H9 (cell line): ENCODE data around the gene AIFM1. TPM values are rescaled to one million over a fixed set of nuclear protein-coding genes. Genes with fewer than 3 reads are reported as not detected.
A peak's percentile ranks its signal among the peaks of the same experiment; 100 is the strongest.

Source experiments
- DNase-seq: peaks from one replicate; pipeline ENCODE4 v3.0.0-alpha.2; 2017
- H2AFZ ChIP-seq: one replicate; pipeline ENCODE4 v1.6.1; 2013; ENCODE audit warnings: mild to moderate bottlenecking, low read length, control low read depth, moderate library complexity
- H2AK5ac ChIP-seq: 2 replicates; pipeline ENCODE4 v1.6.1; 2013; ENCODE audit warnings: low read length, control low read depth, mixed read lengths; ENCODE audit not compliant: insufficient read length
- H2BK120ac ChIP-seq: one replicate; pipeline ENCODE4 v1.6.1; 2013; ENCODE audit warnings: low read depth, mild to moderate bottlenecking, low read length, control low read depth, inconsistent platforms; ENCODE audit not compliant: poor library complexity, severe bottlenecking
- H2BK12ac ChIP-seq: 2 replicates; pipeline ENCODE4 v1.6.1; 2013; ENCODE audit warnings: low read length, control low read depth, mixed read lengths, low read depth; ENCODE audit not compliant: insufficient read length
- H2BK15ac ChIP-seq: 2 replicates; pipeline ENCODE4 v1.6.1; 2013; ENCODE audit warnings: low read depth, low read length, control low read depth
- H2BK20ac ChIP-seq: one replicate; pipeline ENCODE4 v1.6.1; 2013; ENCODE audit warnings: low read depth, mild to moderate bottlenecking, low read length, control low read depth, inconsistent platforms; ENCODE audit not compliant: poor library complexity, severe bottlenecking
- H2BK5ac ChIP-seq: 2 replicates; pipeline ENCODE4 v1.6.1; 2013; ENCODE audit warnings: low read length, control low read depth, mixed read lengths; ENCODE audit not compliant: insufficient read length
- H3K14ac ChIP-seq: 2 replicates; pipeline ENCODE4 v1.6.1; 2013; ENCODE audit warnings: low read length, control low read depth; ENCODE audit not compliant: insufficient read depth
- H3K18ac ChIP-seq: 2 replicates; pipeline ENCODE4 v1.6.1; 2013; ENCODE audit warnings: low read depth, mild to moderate bottlenecking, mixed read lengths, low read length, control low read depth; ENCODE audit not compliant: insufficient read length
- H3K23ac ChIP-seq: 2 replicates; pipeline ENCODE4 v1.6.1; 2013; ENCODE audit warnings: low read length, control low read depth, mixed read lengths, low read depth; ENCODE audit not compliant: insufficient read length
- H3K23me2 ChIP-seq: 2 replicates; pipeline ENCODE4 v1.6.1; 2013; ENCODE audit warnings: low read depth, mild to moderate bottlenecking, mixed read lengths, low read length, control low read depth; ENCODE audit not compliant: insufficient read length, poor library complexity, severe bottlenecking
- H3K27ac ChIP-seq: 2 replicates; pipeline ENCODE4 v1.5.1; 2013; ENCODE audit warnings: low read length, control low read depth, mixed read lengths, low read depth; ENCODE audit not compliant: insufficient read length
- H3K27me3 ChIP-seq: 2 replicates; pipeline ENCODE4 v1.6.1; 2013; ENCODE audit warnings: low read length, control low read depth, inconsistent platforms; ENCODE audit not compliant: insufficient read depth
- H3K4ac ChIP-seq: 2 replicates; pipeline ENCODE4 v1.6.1; 2013; ENCODE audit warnings: low read depth, mild to moderate bottlenecking, control low read depth, inconsistent platforms, low read length, moderate library complexity
- H3K4me1 ChIP-seq: 2 replicates; pipeline ENCODE4 v1.6.1; 2013; ENCODE audit warnings: low read length, control low read depth, inconsistent platforms; ENCODE audit not compliant: insufficient read depth
- H3K4me2 ChIP-seq: 2 replicates; pipeline ENCODE4 v1.6.1; 2013; ENCODE audit warnings: low read length, control low read depth, mixed read lengths; ENCODE audit not compliant: insufficient read length, insufficient read depth
- H3K56ac ChIP-seq: 2 replicates; pipeline ENCODE4 v1.6.1; 2013; ENCODE audit warnings: low read depth, mild to moderate bottlenecking, mixed read lengths, low read length, control low read depth; ENCODE audit not compliant: insufficient read length
- H3K79me1 ChIP-seq: 2 replicates; pipeline ENCODE4 v1.6.1; 2013; ENCODE audit warnings: low read depth, mild to moderate bottlenecking, moderate library complexity, low read length, control low read depth, inconsistent platforms; ENCODE audit not compliant: insufficient read depth, poor library complexity, severe bottlenecking
- H3K79me2 ChIP-seq: 2 replicates; pipeline ENCODE4 v1.6.1; 2013; ENCODE audit warnings: low read length, control low read depth, inconsistent platforms; ENCODE audit not compliant: insufficient read depth
- H3K9ac ChIP-seq: 2 replicates; pipeline ENCODE4 v1.6.1; 2013; ENCODE audit warnings: low read length, control low read depth, mixed read lengths; ENCODE audit not compliant: insufficient read length; ENCODE audit errors: extremely low read depth
- H3K9me3 ChIP-seq: one replicate; pipeline ENCODE4 v1.6.1; 2013; ENCODE audit warnings: low read depth, low read length, inconsistent platforms; ENCODE audit not compliant: control insufficient read depth
- H3T11ph ChIP-seq: one replicate; pipeline ENCODE4 v1.6.1; 2013; ENCODE audit warnings: mild to moderate bottlenecking, low read length, control low read depth, inconsistent platforms
- H4K20me1 ChIP-seq: one replicate; pipeline ENCODE4 v1.6.1; 2013; ENCODE audit not compliant: control insufficient read depth, insufficient read length, insufficient read depth
- H4K5ac ChIP-seq: 2 replicates; pipeline ENCODE4 v1.6.1; 2013; ENCODE audit warnings: low read depth, mild to moderate bottlenecking, mixed read lengths, low read length, control low read depth; ENCODE audit not compliant: insufficient read length
- H4K8ac ChIP-seq: replicated peaks from 2 replicates; pipeline ENCODE4 v1.6.1; 2013; ENCODE audit warnings: low read length, control low read depth, mixed read lengths, low read depth; ENCODE audit not compliant: insufficient read length
- H4K91ac ChIP-seq: 2 replicates; pipeline ENCODE4 v1.6.1; 2013; ENCODE audit warnings: low read depth, mild to moderate bottlenecking, moderate library complexity, mixed read lengths, low read length, control low read depth; ENCODE audit not compliant: insufficient read length
- H3K27ac Mint-ChIP-seq, 3 experiments: 2 replicates in 2 of 3; 3 replicates in 1 of 3; pipeline ENCODE4 v1.8.0; 2020 to 2021; ENCODE audit warnings: mixed read lengths in 3 of 3, mild to moderate bottlenecking in 1 of 3, moderate library complexity in 1 of 3
- H3K27me3 Mint-ChIP-seq: 2 replicates; pipeline ENCODE4 v1.8.0; 2021; ENCODE audit warnings: low read depth, mild to moderate bottlenecking, moderate library complexity, mixed read lengths
- H3K36me3 Mint-ChIP-seq, 3 experiments: 2 replicates in 2 of 3; 3 replicates in 1 of 3; pipeline ENCODE4 v1.8.0; 2020 to 2021; ENCODE audit warnings: low read depth in 3 of 3, mixed read lengths in 3 of 3; ENCODE audit not compliant: insufficient read depth in 1 of 3
- H3K4me1 Mint-ChIP-seq, 2 experiments: 2 replicates each; pipeline ENCODE4 v1.8.0; 2020; ENCODE audit warnings: mixed read lengths in 2 of 2
- H3K4me3 Mint-ChIP-seq, 2 experiments: 2 replicates in 1 of 2; 3 replicates in 1 of 2; pipeline ENCODE4 v1.8.0; 2020 to 2021; ENCODE audit warnings: mild to moderate bottlenecking in 2 of 2, mixed read lengths in 2 of 2, moderate library complexity in 1 of 2
- H3K9me3 Mint-ChIP-seq, 2 experiments: 2 replicates in 1 of 2; 3 replicates in 1 of 2; pipeline ENCODE4 v1.8.0; 2020; ENCODE audit warnings: mild to moderate bottlenecking in 2 of 2, mixed read lengths in 2 of 2, moderate library complexity in 1 of 2
- WGBS: extraction: QIAGEN DNeasy Blood & Tissue Kit; methylation state at CpG from one replicate; pipeline ENCODE4 v1.1.7; 2013; ENCODE audit warnings: missing lambda C conversion rate, low lambda C conversion rate, mixed read lengths; ENCODE audit not compliant: insufficient read length; ENCODE audit errors: extremely low coverage; 5-methylcytosine and 5-hydroxymethylcytosine counted together
- total RNA-seq: library from RNA; stranded (reverse); gene quantifications from 2 replicates; pipeline ENCODE4 v1.2.1, GENCODE V29; 2021
- TF ChIP-seq, protein P1 (sequence below): fragments of 200-600 bp; sonication (generic); conservative IDR thresholded peaks from 3 replicates; pipeline ENCODE4 v1.8.0; 2021; ENCODE audit warnings: antibody characterized with exemption, mild to moderate bottlenecking

The AIFM1 gene
- total RNA-seq, 1 experiment from 2014 or later, result 43.7 TPM

DNA sequence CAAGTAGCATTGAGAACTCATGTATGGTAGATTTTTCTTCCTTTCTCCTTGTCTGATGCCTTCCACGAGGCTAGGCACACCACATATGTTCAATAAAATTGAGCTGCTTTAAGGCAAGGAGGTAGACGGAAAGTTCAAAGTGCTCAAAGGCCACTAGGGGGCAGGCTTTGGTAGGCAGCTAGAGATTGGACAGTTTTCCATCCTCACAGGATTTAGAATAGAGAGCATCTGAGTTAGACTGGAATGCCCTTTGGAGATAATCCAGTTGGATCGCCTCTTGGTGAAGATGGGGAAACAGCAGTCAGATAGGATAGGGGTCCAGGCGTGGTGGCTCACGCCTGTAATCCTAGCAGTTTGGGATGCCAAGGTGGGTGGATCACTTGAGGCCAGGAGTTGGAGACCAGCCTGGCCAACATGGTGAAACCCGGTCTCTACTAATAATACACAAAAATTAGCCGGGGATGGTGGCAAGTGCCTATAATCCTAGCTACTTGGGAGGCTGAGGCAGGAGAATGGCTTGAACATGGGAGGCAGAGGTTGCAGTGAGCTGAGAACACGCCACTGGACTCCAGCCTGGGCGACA lies 85.7 kb downstream of the AIFM1 start:
- Histone ChIP-seq H2BK20ac (no peak overlapping the region), H2BK15ac (no peak overlapping the region), H3K4ac (no peak overlapping the region), H3K27me3 (no peaks in the 10 kb centered on the region), H3K23me2 (no peaks in the 10 kb centered on the region), H3K4me1 (0 out of 2 replicates have a peak, but pooled peaks cover 3% of the 10 kb centered on the region), H2BK5ac (no peak overlapping the region), H3K27ac (no peak overlapping the region), H3K79me1 (no peaks in the 10 kb centered on the region), H3K23ac (no peak overlapping the region), H4K5ac (no peak overlapping the region), H3K9ac (no peak overlapping the region), H3K4me2 (no peak overlapping the region), H4K8ac (no peak overlapping the region), H3K14ac (no peak overlapping the region), H2AK5ac (no peak overlapping the region), H3K9me3 (peaks cover 3% of the 10 kb centered on the region), H3K18ac (no peak overlapping the region), H2AFZ (no peak overlapping the region), H2BK120ac (no peak overlapping the region), H3T11ph (no peak overlapping the region), H4K91ac (no peak overlapping the region), H3K56ac (no peak overlapping the region), H3K79me2 (no peaks in the 10 kb centered on the region), H4K20me1 (no peaks in the 10 kb centered on the region), H2BK12ac (no peak overlapping the region)
- WGBS, result no CpG with 5 or more reads among the region's 9 CpGs
- peaks cover 10 to 35% of the 10 kb centered on the region in 2 experiments for H3K4me1 Mint-ChIP-seq
- TF ChIP-seq, protein P1, sequence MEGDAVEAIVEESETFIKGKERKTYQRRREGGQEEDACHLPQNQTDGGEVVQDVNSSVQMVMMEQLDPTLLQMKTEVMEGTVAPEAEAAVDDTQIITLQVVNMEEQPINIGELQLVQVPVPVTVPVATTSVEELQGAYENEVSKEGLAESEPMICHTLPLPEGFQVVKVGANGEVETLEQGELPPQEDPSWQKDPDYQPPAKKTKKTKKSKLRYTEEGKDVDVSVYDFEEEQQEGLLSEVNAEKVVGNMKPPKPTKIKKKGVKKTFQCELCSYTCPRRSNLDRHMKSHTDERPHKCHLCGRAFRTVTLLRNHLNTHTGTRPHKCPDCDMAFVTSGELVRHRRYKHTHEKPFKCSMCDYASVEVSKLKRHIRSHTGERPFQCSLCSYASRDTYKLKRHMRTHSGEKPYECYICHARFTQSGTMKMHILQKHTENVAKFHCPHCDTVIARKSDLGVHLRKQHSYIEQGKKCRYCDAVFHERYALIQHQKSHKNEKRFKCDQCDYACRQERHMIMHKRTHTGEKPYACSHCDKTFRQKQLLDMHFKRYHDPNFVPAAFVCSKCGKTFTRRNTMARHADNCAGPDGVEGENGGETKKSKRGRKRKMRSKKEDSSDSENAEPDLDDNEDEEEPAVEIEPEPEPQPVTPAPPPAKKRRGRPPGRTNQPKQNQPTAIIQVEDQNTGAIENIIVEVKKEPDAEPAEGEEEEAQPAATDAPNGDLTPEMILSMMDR, result peak; percentile 73
- peaks cover 0 to 2% (median 0%) of the 10 kb centered on the region in 3 experiments; a peak in 2 of 7 replicates for H3K36me3 Mint-ChIP-seq
- H3K27me3 Mint-ChIP-seq, result peaks cover 8% of the 10 kb centered on the region
- H3K9me3 Mint-ChIP-seq, result peaks cover 0 to 75% of the 10 kb centered on the region in 2 experiments; a peak in 3 of 5 replicates
- no peak overlapping the region for H3K27ac Mint-ChIP-seq
- no peak overlapping the region for H3K4me3 Mint-ChIP-seq
- no peak for DNase-seq

Other genes with a start within 250 kb of the AIFM1 start
- gene BCORL1, start 183.2 kb downstream of the AIFM1 start, total RNA-seq, result 6.1 TPM in 2 replicates
- 0.59 and 0.81 TPM in 2 replicates for gene ELF4, start 55.3 kb downstream of the AIFM1 start, total RNA-seq
- gene RAB33A, start 6.1 kb upstream of the AIFM1 start, total RNA-seq, result 0.59 and 0.92 TPM in 2 replicates
- 6.6 and 8.2 TPM in 2 replicates for gene ZNF280C, start 103.1 kb upstream of the AIFM1 start, total RNA-seq
- 11.7 and 12.7 TPM in 2 replicates for gene SLC25A14, start 174.1 kb upstream of the AIFM1 start, total RNA-seq
- gene GPR119, start 219.8 kb upstream of the AIFM1 start, total RNA-seq, result not detected in 2 replicates
- gene RBMX2, start 236.1 kb upstream of the AIFM1 start, total RNA-seq, result 19.5 and 22.1 TPM in 2 replicates